ENCODE measurements around the gene MMP15.

- TF ChIP-seq CTCF (IDR thresholded peaks at IDR 0.05) (no peak), POLR2A (IDR thresholded peaks at IDR 0.05) (no peak)
Measured at GRCh38 chr16:57976331-57976796, 49.2 kb upstream of the MMP15 start.
